Measurements from ENCODE around the gene SESN3.
"Not testable (repeated sequence)": the region's sequence is repeated elsewhere in the genome, so short reads cannot be mapped to it uniquely, and the experiment has no call there.

The SESN3 gene

DNA sequence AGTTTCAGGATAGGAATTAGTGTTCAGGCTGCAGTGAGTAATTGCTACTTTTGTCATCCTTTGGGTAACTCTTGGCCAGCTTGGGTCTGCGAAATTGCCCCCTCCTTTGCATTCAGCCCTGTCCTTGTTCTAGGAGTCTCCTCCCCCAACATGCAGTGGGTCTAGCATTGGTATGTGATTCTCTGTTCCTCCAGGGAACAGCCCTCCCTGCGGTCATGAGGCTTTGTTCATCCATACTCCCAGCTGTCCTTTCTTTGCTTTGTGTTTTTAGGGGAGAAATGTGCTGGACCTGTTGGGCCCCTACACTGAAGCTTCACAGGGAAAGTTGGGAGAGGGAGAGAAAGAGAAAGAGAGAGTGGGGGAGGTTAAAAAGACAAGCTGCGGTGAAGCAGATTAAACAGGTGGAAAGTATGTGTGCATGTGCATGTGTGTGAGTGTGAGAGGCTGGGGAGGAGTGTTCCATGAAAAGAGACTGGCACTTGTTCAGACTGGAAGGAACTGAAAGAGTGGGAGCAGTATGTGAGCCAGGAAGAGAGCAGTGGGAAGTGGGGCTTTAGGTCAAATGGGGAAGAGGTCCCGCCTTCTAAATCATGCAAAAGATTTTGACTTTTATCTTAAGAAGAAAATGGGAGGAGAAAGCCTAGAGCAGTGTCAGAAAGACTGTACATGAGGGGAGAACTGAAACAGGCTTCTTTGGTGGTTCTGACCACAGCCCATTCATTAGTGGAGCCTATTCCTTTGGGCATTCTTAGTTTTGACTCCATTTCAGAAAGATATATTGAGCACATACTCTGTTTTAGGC, 17.9 kb upstream of the SESN3 start:
- no peak for DNase-seq

DNA sequence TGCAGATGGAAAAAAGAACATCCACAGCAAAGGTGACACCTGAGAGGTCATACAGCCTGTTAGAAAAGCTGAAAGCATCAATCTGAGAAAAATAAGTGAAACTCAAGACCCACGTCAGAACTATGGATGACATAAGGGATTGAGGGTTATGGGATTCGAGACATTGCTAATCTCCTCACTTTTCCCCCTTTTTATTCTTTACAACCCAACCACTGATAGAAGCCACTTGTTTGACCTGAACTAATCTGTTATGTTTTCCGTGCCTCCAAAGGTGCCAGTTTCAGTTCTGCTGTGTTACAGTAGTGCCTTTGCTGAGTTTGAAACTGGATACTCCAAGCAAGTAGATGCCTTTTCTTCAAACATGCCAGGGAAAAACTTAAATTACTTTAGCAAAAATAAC, 16.9 kb upstream of the SESN3 start:
- DNase-seq = no peak

DNA sequence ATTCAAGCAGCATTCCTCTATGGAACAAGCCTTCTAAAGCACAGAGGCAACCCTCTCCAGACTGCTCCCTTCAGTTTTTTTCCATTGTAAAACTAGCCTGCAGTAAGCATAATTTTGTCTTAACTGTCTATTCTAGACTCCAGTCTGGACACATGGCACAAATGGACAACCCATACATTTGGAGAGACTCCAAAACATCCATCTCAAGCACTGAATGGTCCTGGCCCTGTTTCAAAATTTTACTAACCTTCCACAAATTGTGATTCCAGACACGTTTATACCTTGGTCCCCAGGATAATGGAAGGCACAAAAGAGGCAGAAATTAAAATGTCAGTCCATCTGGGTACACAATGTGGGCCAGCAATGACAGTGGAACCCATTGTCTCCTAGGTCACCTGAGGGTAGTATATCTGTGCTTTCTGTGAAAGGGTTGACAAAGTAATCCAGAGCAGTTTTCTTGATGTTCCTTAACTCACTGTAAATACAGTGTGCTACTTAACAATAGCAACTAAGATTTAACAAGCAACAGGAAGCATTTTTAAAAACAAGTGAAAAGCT, 16.2 kb upstream of the SESN3 start:
- no peak for DNase-seq

DNA sequence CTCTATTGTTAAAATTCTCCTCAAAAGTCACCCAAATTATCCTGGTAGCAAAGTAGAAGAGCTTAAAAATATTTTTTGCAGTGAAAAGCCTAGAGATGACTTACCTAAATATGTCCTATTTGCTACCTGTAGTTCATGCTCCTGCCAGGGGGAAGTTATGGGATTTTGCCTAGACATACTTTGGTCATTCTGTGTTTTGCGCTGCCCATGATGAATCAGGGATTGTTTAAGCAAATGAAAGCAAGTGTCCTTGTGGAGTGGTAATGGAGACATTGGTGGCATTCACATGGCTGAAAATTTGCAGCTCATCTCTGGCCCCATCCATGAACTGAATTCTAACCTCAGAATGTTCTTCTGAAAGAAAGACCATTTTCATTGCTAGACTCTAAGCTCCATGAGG, 14.6 kb upstream of the SESN3 start:
- DNase-seq = no peak

DNA sequence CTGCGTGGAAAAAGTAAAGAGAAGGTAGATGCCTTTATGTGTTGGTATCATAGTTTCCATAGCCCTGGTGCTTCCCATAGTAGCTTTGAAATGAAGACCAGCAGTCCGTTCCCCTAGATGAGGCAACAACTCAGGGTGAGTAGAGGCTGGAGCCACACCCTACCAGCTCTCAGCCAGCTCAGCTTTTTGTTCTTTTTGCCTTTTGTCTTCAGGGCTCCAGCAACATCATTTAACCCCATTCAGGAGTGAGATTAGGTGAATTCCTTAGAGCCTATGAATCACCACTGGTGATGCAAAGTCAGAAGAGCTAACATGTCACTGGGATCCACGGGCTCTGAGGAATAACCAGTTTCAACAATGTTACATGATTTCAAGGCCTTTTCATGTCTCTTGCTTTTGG, 14.0 kb upstream of the SESN3 start:
- no peak for DNase-seq

DNA sequence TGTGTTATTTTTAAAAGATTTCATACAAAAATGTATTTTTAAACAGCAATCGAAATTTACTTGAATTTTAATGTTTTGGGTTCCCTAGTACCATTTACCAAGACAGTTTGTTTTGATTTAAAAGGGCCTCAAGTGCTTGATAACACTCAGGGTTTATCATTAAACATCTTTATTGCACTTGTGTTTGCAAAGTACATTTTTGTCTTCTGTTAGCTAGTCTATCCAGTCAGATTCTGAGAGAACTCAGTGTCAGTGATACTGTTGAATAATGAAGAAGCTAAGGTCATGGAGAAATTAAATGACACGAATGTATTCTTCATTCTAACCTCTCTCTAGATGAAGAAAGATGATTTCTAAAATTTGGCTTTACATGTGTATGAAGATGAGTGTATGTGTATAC, 12.7 kb upstream of the SESN3 start:
- DNase-seq = no peak

DNA sequence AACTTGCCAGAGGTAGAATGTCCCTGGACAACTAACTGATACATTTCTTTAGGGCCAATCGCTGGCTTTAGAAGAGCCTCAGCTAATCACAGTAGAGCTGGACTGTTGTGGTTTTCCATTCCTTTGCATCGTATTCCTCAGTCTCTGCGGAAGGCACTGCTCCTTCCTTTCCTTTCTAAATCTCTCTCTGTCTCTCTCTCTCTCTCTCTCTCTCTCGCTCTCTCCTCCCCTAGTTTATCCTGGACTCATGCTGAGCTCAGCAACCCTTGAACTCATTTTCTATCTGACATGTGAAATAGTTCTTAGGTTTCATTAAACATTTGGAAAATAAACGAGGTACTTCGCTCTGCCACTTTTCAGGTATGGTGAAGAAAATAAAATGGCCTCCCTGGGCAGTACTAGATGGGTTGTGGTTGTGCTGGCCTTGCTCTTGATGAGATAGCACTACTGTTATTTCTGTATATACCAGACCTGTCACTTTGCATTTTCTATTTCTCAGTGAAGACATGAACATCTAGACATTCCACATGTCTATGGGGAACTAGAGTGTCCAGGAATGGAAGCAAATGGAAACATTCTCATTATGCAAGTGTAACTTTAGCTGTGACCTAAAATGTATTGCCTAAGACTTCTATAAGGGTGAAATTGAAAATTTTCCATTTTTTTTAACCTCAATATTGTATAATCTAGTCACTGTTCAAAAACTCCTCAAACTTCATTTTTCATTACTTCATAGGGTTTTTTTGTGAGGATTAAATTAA, 12.0 kb upstream of the SESN3 start:
- no peak for DNase-seq

DNA sequence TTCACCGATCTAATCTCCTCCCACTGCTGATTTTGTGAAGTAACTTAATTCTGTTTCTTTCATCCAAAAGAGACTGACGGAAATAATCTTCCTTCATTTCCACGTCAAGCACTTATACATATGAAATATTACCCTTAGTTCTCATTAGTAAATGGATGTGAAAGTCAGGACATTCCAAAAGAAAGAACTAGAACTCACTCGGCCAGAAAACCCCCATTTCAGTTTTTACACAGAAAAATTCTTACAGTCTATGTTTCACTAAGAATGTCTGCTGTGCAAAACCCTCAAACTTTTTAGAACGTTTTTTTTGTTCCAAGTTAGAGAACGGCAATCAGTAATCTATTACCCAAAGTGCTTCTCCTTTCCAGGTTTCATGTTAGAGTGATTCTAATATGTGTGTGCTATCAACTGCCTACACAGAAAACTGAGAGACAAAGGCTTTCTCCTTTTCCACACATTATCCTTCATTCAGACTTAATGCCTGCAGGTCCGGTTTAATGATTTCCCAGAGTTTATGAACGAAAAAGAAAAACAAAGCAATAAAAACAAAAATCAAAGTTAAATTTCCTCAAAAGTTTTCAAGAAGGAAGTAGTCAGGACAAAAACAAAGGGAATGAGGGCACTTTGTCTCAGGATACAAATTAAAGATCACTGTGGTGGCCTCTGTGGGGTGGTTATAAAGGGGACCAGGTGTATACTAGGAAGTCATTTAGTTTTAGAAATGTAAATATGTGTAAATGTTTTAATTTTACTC, 11.3 kb upstream of the SESN3 start:
- no peak for DNase-seq

DNA sequence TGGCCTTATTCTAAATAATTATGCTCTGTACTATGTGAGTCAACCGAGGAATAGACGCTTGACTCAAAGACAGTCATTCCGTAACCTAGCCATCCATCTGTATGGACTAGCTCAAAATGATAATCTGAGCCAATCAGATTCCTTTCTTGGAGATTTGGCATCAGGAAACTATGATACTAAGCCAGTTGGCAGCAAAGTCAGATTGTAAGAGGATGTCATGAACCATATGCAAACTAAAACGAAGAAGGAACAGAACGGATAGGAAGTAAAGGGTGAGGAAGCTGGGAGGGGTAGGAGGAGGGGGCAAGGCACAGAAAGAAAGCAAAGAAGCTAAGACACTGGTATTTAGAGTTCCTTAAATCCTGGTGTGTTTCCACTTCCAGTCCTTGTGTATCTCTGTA, 10.7 kb upstream of the SESN3 start:
- DNase-seq = no peak

DNA sequence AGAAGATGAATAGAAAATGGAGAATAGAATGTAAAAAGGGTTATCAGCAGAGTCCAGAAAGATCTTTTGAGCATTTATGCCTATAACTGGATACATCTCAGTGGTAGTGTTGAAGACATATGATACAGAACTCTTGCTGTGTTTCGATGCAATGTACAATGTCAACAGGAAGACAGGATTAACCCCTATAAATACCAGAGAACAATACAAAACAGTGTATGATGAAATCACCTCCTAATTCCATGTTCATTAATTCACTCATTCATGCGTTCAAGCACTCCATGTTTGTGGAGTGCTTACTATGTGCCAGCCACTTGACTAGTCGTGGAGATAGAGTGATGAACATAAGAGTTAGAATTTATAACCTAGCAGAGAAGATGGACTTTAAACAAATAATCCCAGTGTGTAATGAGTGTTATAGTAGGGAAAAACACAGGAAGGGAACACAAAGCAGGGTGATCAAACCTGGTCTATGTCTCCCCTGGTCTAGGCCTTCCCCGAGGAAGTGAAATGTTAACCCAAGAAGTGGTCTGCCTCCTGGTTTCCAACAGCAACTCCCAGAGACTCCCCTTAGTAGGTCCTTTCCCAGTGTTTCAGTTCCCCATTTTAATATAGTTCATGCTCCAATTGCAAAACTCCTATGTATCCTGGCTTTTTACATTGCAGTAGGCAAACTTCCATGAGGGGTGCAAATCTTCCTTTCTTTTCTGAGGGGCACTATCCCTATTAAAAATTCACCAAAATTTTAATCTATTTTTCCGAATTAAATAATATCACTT, 9.1 kb upstream of the SESN3 start:
- no peak for DNase-seq

DNA sequence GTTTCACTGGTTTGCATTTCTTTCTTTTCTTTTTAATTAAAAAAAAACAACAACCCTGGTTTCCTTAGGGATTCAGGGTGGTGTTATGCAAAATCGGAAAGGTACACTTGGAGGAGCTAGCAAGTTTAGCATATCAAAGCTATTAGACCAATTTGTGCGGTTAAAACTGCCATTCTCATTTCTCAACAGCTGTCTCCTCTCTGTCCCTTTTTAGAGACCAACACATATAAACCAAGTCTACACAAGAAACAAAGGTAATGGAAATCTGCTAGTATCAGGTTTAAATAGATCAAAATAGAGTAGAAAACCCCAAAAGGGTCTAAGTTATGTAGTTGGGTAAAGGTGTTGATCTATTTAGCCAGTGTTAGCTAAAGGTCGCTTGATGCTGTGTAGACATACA, 1.7 kb upstream of the SESN3 start:
- DNase-seq = no peak

DNA sequence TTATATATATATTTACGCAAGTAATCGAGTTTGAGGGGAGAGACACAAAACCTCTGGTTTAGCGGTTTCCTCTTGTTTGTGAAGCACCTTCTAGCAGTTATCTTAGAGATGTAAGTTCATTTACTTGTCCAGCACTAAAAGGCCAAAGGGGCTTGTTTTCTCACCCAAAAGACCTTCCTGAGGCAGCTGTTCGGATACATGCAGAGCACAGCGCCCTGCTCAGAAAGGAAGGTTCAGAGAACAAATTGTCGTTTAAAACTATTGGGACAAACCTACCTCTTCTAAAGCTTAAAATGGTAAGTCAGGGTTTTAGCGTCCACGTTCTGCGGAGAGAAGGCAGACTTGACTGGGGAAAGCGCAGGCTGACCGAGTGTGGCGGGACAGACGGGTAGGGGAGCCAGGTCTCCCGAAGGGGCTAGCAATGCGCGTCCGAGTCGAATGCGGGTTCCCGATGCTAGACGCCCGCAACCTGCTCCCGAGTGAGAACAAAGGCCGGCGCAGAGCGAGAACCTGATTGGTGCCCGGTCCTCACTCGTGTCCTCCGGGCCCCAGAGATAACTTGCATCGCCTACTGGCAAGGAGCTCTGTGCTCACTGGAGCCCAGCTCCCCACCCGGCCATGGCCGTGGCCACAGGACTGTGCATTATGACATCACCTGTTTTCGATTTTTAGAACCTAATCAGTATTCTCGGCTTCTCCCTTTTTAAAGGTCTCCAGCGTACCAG, 1.0 kb upstream of the SESN3 start:
- no peak for DNase-seq

DNA sequence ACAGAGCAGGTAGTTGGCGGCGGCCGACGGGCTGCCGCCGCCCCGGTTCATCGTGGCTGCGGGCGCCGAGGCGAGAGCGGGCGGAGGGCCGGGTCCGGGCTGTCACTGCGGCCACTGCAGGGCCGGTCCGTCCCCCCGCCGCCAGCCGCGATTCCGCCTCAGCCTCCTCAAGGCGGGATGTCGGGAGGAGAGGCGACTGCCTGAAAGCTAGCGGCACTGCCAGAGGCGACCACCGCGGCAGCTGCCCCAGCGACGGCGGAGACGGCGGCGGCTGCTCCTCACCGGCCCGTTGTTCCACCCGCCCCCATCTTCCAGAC, 234 bp downstream of the SESN3 start:
- no peak for DNase-seq

DNA sequence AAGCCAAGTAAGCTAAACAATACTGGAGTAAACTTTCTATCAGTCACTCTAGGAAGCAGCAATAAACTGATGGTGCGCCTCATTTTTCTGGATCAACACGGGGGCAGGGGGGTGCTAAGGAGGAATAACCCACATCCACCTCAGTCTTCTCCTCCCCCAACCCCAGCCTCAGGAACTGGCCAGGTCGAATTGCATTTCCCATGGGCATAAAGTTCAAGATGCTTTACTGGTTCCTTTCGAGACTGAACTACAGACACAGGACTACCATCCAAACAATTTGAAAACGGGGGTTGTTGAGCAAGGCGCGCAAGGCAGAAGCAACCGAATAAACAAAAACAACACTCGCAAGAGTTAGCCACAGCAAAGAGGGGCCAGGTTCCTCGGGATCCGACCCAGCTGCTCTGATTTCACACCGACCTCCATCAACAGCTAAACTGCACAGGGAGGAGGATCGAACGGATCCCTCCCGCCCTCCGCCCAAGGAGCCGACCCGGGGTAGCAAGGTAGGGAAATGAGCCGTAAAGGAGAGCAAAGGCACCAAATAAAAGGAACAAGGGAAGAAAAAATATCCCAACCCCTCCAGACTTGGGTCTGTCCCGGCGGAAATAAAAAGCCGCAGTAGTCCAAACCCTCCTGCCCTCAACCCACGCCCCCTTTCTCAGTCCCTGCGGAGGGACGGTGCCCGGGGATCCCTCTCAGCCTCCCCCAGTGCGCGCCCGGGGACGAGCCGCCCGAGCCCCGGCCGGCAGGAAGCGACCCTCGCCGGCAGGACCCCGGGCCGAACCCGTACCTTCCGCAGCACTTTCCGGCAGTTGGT, 801 bp downstream of the SESN3 start:
- no peak for DNase-seq

DNA sequence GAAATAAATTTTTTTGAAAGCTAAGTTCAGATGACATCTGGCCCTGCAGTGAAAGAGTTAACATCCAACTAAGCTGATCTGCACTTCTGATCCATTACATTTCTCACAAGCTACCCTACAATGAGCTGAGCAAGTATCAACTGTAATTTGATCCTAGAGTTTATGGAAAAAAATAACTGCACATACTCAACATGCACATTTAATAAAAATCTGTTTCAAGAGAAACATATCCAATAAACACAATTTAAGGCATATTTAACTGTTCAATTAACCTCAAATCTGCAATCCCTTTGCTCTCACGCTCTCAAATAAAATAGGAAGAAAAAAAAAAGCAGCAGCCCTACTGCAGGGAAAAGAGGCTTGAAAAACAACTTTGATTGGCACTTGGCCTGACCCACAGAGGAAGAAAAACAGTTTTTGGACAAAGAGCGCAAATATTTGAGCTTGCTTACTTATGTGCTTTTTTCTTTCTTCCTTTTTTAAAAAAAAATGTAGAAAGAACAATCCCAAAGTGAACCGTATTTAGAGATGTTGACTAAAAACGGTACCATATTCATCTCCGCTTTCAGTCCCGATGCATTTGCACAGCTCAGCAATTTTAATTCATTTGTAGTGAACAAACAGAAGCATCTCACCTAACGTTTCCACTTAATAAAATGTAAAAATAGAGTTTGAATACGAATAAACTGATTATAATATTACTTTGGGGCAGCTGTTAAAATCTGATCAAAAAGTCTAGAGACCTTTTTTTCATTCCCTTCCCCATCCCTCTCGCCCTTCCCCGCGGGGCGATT, 1.6 kb downstream of the SESN3 start:
- DNase-seq = no peak

DNA sequence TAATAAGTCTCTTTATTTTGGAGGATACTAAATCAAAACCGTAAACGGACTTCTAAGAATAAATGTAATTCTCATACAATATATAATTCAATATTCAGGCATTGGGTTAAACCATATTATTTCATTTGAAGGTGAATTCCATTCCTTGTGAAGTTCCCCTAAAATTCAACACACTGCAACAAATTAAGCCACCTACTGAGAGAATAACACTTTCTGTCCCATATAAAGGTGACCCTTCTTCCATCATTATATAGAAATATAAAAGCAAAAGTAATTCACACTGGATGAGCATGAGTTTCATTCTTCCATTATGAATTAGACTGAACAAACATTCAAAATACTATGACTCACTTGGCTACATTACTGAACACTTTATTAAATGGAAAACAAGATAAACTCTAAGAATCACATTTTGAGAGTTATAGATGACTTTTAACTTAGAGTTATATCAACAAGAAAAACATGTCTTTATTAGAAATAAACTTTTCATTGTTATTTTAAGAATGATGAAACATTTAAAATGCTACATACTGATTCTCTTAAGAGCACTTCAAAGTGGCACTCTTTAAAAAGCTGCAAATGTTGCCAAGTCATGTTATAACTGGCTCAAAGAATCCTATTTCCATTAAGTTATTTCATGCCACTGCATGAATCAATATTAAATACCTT, 2.8 kb downstream of the SESN3 start:
- DNase-seq = no peak

DNA sequence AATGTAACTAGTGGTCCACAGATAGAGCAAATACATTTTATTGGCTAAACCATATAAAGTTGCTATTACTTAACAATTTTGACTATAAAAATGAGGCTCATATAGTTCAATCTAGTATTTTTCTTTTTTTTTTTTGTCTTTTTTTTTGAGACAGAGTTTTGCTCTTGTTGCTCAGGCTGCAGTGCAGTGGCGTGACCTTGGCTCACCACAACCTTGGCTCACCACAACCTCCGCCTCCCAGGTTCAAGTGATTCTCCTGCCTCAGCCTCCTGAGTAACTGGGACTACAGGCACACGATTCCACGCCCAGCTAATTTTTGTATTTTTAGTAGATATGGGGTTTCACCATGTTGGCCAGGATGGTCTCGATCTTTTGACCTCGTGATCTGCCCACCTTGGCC, 3.9 kb downstream of the SESN3 start:
- not testable (repeated sequence) for DNase-seq

DNA sequence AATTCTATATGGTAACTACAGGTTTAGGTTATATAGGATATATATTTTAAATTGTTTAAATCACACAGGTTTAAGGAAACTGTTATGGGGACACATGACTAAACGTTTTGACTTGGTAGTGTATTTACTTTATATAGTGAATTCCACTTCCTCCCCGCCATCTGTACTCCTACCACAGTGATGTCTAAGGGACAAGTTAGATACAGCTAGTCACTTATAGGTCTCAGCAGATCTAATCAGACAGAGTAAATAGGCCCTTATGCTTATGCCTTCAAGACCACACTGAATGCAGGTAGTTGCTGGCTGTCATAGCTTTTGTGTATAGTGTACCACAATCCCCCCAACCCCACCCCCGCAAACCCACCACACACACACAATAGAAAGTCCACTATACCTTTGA, 8.2 kb downstream of the SESN3 start:
- no peak for DNase-seq

DNA sequence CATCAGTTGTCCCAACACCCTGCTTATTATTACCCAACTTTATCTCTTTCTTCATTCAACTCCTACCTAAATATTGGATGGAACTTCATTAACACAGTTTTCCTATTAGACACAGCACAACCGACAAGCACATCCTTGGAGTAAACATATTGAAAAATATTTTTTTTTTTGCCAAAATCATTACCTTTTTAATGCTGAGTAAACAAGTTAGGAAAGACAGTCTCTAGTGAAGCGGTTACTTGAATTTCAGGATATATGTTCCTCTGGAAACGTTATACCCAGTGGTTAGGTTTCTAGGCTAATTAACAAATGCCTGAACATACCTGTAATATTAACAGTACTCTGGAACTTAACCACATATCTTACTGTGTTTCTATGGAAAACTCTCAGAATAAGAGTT, 11.4 kb downstream of the SESN3 start:
- no peak for DNase-seq

DNA sequence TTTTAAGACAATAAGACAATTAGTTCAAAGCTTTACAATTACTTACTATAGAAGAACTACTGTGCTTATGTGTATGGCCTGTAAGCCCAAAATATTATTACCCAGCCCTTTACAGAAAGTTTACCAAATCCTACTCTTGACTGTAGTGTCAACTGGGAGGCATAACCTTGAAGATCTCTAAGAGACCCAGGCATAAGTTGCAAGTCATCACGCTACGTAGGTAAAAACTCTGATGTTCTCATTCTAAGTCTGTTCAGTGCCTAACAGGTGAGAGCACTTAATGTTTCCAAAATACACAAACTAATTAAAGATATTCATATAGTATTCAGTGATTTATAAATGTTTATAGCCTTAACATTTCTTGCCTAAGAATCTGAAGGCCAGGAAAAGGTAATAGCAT, 12.9 kb downstream of the SESN3 start:
- no peak for DNase-seq
